Stomach smooth muscle (tissue), 2 donors: Measurements from ENCODE around the gene SEPTIN5.
A peak's percentile ranks its signal among the peaks of the same experiment; 100 is the strongest.
"Not testable (repeated sequence)": the region's sequence is repeated elsewhere in the genome, so short reads cannot be mapped to it uniquely, and the experiment has no call there.

ENCODE experiments used
- H3K27ac ChIP-seq: one replicate; pipeline ENCODE4 v1.7.0; 2013; ENCODE audit warnings: mild to moderate bottlenecking, low read length, inconsistent platforms
- H3K27me3 ChIP-seq, 2 donors: one replicate each; pipeline ENCODE4 v1.7.0; 2013; ENCODE audit warnings: low read length in 2 of 2; ENCODE audit not compliant: insufficient read depth in 2 of 2, control insufficient read depth in 1 of 2
- H3K36me3 ChIP-seq, 2 donors: one replicate each; pipeline ENCODE4 v1.7.0; 2013; ENCODE audit warnings: low read length in 2 of 2; ENCODE audit not compliant: control insufficient read depth in 2 of 2, insufficient read depth in 2 of 2
- H3K4me1 ChIP-seq: one replicate; pipeline ENCODE4 v1.7.0; 2013; ENCODE audit warnings: low read length; ENCODE audit not compliant: control insufficient read depth, insufficient read depth
- H3K4me3 ChIP-seq, 2 donors: one replicate each; pipeline ENCODE4 v1.7.0; 2013; ENCODE audit warnings: low read length in 2 of 2
- H3K9ac ChIP-seq, 2 donors: one replicate each; pipeline ENCODE4 v1.7.0; 2013; ENCODE audit warnings: low read length in 2 of 2, mild to moderate bottlenecking in 1 of 2
- H3K9me3 ChIP-seq, 2 donors: one replicate each; pipeline ENCODE4 v1.7.0; 2013; ENCODE audit warnings: low read length in 2 of 2; ENCODE audit not compliant: control insufficient read depth in 2 of 2
- donor health status: healthy.
- donor health status: Pancreatic carcinoma.

The SEPTIN5 gene

DNA sequence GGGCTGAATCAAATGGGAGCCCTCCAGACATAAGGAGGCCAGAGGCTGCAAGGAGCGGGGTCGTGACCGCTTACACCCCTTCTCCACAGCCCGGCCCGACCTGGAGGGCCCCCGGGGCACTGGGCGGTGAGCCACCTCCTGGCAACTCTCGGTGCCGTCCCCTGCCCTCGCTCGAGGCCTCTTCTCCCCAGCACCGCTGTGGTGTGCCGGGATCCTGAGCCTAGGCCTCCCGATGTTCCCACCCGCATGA is 8.6 kb downstream of the SEPTIN5 start:
- H3K4me3 ChIP-seq: no peak overlapping the region
- H3K27ac ChIP-seq: no peak overlapping the region
- H3K9ac ChIP-seq: no peak overlapping the region
- no peaks in the 10 kb centered on the region for H3K9me3 ChIP-seq
- H3K36me3 ChIP-seq: peaks cover 0 to 14% of the 10 kb centered on the region in 2 donors
- H3K4me1 ChIP-seq: peaks cover 21% of the 10 kb centered on the region
- peaks cover 6 to 13% of the 10 kb centered on the region in 2 donors for H3K27me3 ChIP-seq

DNA sequence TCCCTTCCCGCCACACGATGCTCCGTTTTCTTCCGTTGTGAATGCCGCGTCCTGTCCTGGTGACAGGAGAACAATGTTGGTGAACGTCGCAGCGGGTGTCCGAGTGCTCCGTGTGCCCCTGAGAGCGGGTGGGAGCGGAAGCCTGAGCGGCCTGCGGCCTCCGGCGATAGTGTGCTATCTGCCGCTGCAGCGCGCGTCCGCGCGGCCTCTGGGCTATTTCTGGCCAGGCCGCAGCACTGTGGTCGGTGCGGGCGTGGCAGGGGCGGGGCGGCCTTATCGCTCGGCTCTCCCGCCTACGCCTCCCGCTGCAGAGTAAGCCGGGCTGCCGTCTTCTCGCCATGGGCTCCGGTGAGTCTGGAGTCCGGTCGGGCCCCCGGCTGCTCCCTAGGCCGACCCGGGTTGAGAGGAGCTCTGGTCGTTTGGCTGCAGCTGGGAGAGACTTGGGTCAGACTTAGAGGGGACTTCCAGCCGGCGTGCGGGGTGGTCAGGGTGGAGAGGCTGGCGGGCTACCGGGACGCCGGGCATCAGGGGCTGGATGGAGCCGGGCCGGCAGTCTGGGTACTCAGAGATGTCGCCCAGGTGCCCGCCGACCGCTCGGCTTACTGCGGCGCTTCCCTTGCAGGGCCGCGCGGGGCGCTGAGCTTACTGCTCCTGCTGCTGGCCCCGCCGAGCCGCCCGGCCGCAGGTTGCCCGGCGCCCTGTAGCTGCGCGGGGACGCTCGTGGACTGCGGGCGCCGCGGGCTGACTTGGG is 9.1 kb downstream of the SEPTIN5 start, which contains the start of gene GP1BB:
Gene GP1BB (plus strand): TSS at position 308 of the 751 bp plus-strand sequence. CDS start 31 bp downstream, at position 339.
- Histone ChIP-seq H3K9me3 (no peaks in the 10 kb centered on the region), H3K36me3 (peaks cover 0 to 14% of the 10 kb centered on the region in 2 donors), H3K27ac (no peak within 1 kb of the TSS), H3K9ac (no peak within 1 kb of the TSS), H3K4me1 (peaks cover 19% of the 10 kb centered on the region), H3K27me3 (peaks cover 6 to 13% of the 10 kb centered on the region in 2 donors), H3K4me3 (peak within 1 kb of the TSS in 1 of 2 donors; percentile 44)

DNA sequence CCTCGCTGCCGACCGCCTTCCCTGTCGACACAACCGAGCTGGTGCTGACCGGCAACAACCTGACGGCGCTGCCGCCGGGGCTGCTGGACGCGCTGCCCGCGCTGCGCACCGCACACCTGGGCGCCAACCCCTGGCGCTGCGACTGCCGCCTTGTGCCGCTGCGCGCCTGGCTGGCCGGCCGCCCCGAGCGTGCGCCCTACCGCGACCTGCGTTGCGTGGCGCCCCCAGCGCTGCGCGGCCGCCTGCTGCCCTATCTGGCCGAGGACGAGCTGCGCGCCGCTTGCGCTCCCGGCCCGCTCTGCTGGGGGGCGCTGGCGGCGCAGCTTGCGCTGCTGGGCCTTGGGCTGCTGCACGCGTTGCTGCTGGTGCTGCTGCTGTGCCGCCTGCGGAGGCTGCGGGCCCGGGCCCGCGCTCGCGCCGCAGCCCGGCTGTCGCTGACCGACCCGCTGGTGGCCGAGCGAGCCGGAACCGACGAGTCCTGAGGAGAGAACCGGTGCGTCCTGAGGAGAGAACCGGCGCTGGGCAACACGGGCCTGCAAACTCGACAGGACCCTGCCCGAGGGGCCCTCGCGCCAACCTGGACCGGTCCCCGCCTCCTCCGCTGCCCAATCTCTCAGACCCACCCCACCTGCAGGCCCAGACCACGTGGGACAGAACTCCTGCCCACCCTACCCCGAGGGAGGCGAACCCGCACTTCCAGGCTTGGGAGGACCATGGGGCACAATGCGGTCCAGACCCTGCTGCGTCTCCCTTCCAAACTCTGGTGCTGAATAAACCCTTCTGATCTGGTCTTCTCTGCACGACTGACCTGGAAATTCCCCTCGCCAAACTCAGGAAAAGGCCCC is 9.9 kb downstream of the SEPTIN5 start:
- Histone ChIP-seq H3K9ac (no peak overlapping the region), H3K9me3 (no peaks in the 10 kb centered on the region), H3K4me1 (peaks cover 12% of the 10 kb centered on the region), H3K36me3 (peaks cover 0 to 14% of the 10 kb centered on the region in 2 donors), H3K27ac (no peak overlapping the region), H3K27me3 (peaks cover 6 to 13% of the 10 kb centered on the region in 2 donors), H3K4me3 (peak overlapping the region in 1 of 2 donors; percentile 44)

DNA sequence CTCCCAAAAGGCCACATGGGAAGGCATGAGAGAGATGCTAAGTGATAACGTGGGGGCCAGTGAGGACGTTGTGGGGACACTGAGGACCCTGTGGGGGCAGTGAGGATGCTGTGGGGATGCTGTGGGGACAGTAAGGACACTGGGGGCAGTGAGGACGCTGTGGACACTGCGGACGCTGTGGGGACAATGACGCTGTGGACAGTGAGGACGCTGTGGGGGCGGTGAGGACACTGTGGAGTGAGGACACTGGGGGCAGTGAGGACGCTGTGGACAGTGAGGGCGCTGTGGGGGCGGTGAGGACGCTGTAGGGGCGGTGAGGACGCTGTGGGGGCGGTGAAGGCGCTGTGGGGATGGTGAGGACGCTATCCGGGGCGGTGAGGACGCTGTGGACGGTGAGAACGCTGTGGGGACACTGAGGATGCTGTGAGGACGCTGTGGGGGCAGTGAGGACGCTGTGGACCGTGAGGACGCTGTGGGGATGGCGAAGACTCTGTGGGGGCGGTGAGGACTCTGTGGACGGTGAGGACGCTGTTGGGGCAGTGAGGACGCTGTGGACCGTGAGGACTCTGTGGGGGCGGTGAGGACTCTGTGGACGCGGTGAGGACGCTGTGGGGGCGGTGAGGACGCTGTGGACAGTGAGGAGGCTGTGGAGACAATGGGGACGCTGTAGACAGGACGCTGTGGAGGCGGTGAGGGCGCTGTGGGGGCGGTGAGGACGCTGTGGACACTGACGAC is 10.8 kb downstream of the SEPTIN5 start:
- peaks cover 6 to 13% of the 10 kb centered on the region in 2 donors for H3K27me3 ChIP-seq
- no peak overlapping the region for H3K27ac ChIP-seq
- H3K9me3 ChIP-seq: no peaks in the 10 kb centered on the region
- H3K4me3 ChIP-seq: no peak overlapping the region
- H3K36me3 ChIP-seq: peaks cover 0 to 12% of the 10 kb centered on the region in 2 donors
- no peak overlapping the region for H3K9ac ChIP-seq
- H3K4me1 ChIP-seq: peaks cover 8% of the 10 kb centered on the region

DNA sequence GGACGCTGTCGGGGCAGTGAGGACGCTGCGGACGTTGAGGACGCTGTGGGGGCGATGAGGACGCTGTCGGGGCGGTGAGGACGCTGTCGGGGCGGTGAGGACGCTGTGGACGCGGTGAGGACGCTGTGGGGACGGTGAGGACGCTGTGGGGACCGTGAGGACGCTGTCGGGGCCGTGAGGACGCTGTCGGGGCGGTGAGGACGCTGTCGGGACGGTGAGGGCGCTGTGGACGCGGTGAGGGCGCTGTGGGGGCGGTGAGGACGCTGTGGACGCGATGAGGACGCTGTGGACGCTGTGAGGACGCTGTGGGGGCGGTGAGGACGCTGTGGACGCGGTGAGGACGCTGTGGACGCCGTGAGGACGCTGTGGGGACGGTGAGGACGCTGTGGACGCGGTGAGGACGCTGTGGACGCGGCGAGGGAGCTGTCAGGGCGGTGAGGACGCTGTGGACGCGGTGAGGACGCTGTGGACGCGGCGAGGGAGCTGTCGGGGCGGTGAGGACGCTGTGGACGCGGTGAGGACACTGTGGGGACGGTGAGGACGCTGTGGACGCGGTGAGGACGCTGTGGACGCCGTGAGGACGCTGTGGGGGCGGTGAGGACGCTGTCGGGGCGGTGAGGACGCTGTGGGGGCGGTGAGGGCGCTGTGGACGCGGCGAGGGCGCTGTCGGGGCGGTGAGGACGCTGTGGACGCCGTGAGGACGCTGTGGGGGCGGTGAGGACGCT is 11.9 kb downstream of the SEPTIN5 start:
- H3K9me3 ChIP-seq, H3K4me3 ChIP-seq, H3K27ac ChIP-seq, H3K36me3 ChIP-seq, H3K9ac ChIP-seq: not testable (repeated sequence)
- H3K27me3 ChIP-seq: peaks cover 4 to 17% of the 10 kb centered on the region in 2 donors
- H3K4me1 ChIP-seq: peaks cover 11% of the 10 kb centered on the region

DNA sequence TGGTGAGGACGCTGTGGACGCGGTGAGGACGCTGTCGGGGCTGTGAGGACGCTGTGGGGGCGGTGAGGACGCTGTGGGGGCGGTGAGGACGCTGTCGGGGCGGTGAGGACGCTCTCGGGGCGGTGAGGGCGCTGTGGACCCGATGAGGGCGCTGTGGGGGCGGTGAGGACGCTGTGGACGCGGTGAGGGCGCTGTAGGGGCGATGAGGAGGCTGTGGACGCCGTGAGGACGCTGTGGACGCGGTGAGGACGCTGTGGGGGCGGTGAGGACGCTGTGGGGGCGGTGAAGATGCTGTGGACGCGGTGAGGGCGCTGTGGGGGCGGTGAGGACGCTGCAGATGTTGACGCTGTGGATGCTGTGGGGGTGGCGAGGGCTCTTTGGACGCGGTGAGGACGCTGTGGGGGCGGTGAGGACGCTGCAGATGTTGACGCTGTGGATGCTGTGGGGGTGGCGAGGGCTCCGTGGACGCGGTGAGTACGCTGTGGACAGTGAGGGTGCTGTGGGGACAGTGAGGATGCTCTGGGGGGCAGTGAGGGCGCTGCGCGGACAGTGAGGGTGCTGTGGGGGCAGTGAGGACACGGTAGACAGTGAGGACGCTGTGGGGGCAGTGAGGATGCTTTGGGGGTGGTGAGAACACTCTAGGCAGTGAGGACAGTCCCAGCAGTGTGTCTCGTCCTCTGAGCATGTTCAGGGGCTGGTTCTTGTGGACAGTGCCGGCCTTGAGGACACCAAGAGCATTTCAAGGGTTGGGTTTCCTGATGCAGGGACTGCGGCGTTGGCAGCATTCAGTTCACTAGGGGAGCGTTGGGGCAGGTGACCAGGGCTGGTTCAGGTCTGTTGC is 13.2 kb downstream of the SEPTIN5 start:
- no peak overlapping the region for H3K4me3 ChIP-seq
- no peaks in the 10 kb centered on the region for H3K9me3 ChIP-seq
- H3K9ac ChIP-seq: no peak overlapping the region
- H3K27ac ChIP-seq: no peak overlapping the region
- H3K4me1 ChIP-seq: peaks cover 10% of the 10 kb centered on the region
- no peaks in the 10 kb centered on the region for H3K36me3 ChIP-seq
- H3K27me3 ChIP-seq: peaks cover 4 to 16% of the 10 kb centered on the region in 2 donors

DNA sequence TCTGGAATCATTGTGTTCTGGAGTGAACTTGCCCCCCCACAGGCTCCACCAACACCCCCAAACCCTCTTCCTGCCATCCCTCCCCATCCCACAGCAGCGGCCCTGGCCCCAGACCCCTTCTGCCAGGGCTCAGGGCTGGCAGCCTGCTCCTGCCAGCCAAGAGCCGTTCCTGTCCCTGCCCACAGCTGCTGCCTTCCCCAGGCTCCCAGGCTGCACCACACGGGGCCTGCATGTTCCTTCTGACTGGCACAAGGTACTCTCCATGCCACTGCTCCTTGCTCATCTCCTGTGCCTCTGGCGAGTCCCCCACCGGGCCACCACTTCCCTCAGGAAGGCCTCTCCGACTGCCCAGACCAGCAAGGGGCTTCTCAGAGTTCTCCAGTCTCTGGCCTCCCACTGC is 14.0 kb downstream of the SEPTIN5 start:
- Histone ChIP-seq H3K9ac (no peak overlapping the region), H3K4me3 (no peak overlapping the region), H3K4me1 (peaks cover 10% of the 10 kb centered on the region), H3K27ac (no peak overlapping the region), H3K27me3 (peaks cover 4 to 11% of the 10 kb centered on the region in 2 donors), H3K36me3 (no peaks in the 10 kb centered on the region), H3K9me3 (no peaks in the 10 kb centered on the region)

DNA sequence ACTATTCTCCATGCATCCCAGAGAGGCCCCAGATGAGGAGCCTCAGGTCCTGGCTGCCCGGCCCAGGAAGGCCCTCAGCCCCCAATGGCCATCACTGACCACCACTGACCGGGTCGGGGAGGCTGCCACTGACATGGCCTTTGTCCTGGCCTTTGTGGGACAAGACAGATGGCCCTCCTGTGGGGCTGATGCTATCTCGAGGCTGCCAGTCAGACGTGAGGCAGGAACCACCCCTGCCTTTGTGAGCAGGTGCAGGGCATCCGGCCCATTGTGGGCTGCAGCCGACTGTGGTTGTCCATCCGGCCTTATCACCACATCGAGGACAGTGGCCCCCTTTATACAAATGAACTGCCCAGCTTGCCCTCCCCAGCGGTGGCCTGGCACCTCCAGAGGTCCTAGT is 14.5 kb downstream of the SEPTIN5 start:
- Histone ChIP-seq H3K36me3 (no peaks in the 10 kb centered on the region), H3K9ac (no peak overlapping the region), H3K4me1 (peaks cover 9% of the 10 kb centered on the region), H3K9me3 (no peaks in the 10 kb centered on the region), H3K27ac (no peak overlapping the region), H3K4me3 (no peak overlapping the region), H3K27me3 (peaks cover 4 to 9% of the 10 kb centered on the region in 2 donors)

DNA sequence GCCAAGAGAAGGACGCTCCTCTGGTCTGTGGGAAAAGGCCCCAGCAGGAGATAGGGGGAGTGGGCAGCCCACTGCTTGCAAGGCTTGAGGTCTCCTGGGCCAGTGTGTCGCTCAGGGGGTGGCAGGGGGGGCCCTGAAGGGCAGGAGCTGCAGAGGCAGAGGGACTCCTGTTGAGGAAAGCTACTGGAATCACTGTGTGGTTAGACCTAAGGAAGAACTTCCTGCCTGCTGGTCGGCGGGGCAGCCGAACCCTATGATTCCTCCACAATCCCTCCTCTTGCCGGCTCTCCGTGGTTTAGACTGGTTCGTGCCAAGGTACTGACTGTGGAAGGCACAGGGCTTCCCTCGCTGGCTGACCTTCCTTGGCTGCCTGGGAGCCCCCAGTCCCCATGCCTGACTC is 15.2 kb downstream of the SEPTIN5 start:
- Histone ChIP-seq H3K4me3 (no peak overlapping the region), H3K4me1 (peaks cover 8% of the 10 kb centered on the region), H3K27me3 (peaks cover 4 to 6% of the 10 kb centered on the region in 2 donors), H3K27ac (no peak overlapping the region), H3K9me3 (no peaks in the 10 kb centered on the region), H3K36me3 (no peaks in the 10 kb centered on the region), H3K9ac (no peak overlapping the region)
